ENCODE measurements around the gene THYN1. TPM values are rescaled to one million over a fixed set of nuclear protein-coding genes. Genes with fewer than 3 reads are reported as not detected.

The THYN1 gene
- total and polyA plus RNA-seq, 2 experiments from 2014 or later = 90.2 to 123 TPM

- H3K9me3 ChIP-seq (ENCODE audit: low read depth) = no peaks in the 10 kb centered on the region
- H3K27me3 ChIP-seq = no peaks in the 10 kb centered on the region
- H3K36me3 ChIP-seq = no peaks in the 10 kb centered on the region
- no peak for DNase-seq (ENCODE audit: low read depth in 1 of 2, low spot score in 1 of 2)
- no peak overlapping the region for H3K4me3 ChIP-seq
- H3K4me1 ChIP-seq (ENCODE audit: low read depth) = no peaks in the 10 kb centered on the region
- no peak overlapping the region for H3K27ac ChIP-seq
- TF ChIP-seq, protein P1, sequence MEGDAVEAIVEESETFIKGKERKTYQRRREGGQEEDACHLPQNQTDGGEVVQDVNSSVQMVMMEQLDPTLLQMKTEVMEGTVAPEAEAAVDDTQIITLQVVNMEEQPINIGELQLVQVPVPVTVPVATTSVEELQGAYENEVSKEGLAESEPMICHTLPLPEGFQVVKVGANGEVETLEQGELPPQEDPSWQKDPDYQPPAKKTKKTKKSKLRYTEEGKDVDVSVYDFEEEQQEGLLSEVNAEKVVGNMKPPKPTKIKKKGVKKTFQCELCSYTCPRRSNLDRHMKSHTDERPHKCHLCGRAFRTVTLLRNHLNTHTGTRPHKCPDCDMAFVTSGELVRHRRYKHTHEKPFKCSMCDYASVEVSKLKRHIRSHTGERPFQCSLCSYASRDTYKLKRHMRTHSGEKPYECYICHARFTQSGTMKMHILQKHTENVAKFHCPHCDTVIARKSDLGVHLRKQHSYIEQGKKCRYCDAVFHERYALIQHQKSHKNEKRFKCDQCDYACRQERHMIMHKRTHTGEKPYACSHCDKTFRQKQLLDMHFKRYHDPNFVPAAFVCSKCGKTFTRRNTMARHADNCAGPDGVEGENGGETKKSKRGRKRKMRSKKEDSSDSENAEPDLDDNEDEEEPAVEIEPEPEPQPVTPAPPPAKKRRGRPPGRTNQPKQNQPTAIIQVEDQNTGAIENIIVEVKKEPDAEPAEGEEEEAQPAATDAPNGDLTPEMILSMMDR (IDR thresholded peaks at IDR 0.05; ENCODE audit: low read depth, low read length) = no peak
These were observed 23.9 kb downstream of the THYN1 start for GRCh38 chr11:134229126-134229790.

GRCh38 chr11:134228625-134229024, 24.5 kb downstream of the THYN1 start:
- DNase-seq (ENCODE audit: low read depth in 1 of 2, low spot score in 1 of 2) = no peak
- TF ChIP-seq, protein P1 (IDR thresholded peaks at IDR 0.05; ENCODE audit: low read depth, low read length) = no peak
- no peaks in the 10 kb centered on the region for H3K4me1 ChIP-seq (ENCODE audit: low read depth)
- no peak overlapping the region for H3K27ac ChIP-seq
- no peaks in the 10 kb centered on the region for H3K9me3 ChIP-seq (ENCODE audit: low read depth)
- no peak overlapping the region for H3K4me3 ChIP-seq
- H3K36me3 ChIP-seq = no peaks in the 10 kb centered on the region
- no peaks in the 10 kb centered on the region for H3K27me3 ChIP-seq

DNA sequence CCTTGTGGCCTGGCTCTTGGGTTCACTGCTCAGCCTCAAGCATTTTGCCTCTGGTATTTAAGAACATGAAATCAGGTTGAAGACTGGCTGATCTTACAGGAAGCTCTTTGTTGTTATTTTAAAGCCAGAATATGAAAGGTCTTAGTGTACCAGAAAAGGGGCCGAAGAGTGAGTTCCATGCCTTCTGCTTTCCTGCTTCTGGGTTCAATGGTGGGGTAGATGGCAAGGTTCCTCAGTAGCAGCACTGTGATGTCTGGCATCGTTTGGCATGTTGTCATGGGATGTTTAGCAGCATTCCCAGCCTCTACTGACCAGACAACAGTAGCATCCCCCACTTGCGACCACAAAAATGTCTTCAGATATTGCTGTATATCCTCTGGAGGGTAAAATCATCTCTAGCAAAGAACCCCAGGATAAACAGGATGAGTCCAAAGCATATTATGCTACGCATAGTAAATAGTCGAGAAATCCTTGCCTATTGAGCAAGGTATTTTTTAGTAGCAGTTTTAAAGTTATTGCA, 26.3 kb downstream of the THYN1 start:
- H3K4me3 ChIP-seq = no peak overlapping the region
- H3K36me3 ChIP-seq = no peaks in the 10 kb centered on the region
- H3K4me1 ChIP-seq (ENCODE audit: low read depth) = no peaks in the 10 kb centered on the region
- TF ChIP-seq, protein P1 (IDR thresholded peaks at IDR 0.05; ENCODE audit: low read depth, low read length) = no peak
- DNase-seq (ENCODE audit: low read depth in 1 of 2, low spot score in 1 of 2) = peak in 1 of 2 donors; percentile 18
- no peaks in the 10 kb centered on the region for H3K9me3 ChIP-seq (ENCODE audit: low read depth)
- no peak overlapping the region for H3K27ac ChIP-seq
- no peaks in the 10 kb centered on the region for H3K27me3 ChIP-seq

DNA sequence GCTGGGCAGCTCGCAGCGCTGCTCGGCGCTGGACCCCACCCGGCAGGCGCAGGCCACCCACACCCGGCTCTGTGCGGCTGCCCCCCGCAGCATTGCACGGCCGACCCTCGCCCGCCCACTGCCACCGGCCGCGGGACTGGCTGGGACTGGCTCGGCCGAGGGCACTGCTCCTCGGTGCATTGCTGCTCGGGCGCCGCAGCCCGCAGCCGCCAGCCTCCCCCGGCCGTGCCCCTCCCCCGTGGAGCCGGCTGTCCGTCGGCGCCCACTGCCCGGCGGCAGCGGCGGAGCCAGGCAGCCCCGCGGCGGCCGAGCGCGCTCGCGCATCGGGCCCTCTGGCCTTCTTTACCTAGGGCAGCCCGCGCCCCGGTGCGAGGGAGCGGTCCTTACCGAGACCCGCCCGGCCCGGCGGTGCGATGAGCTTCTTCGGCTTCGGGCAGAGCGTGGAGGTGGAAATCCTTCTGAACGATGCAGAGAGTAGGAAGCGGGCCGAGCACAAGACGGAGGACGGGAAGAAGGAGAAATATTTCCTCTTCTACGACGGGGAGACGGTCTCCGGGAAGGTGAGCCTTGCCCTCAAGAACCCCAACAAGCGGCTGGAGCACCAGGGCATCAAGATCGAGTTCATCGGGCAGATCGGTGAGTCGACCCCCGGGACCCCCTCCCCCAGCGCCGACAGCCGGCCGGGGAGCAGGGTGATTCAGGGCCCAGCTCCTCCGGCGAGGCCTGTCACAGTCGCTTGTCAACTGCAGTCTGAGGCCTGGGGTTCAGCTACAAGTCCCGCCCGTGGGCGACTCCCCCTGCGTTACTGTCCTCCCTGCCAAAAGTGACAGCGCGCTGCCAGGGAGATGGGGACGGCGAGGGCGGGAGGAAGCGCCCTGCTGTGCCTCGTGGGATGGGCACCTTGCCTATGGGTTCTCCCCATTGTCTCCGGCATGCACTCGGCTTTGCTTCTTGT, 28.2 kb downstream of the THYN1 start:
- Histone ChIP-seq H3K27ac (peak overlapping the region; percentile 67), H3K27me3 (no peaks in the 10 kb centered on the region), H3K4me1 (ENCODE audit: low read depth) (no peaks in the 10 kb centered on the region), H3K9me3 (ENCODE audit: low read depth) (no peaks in the 10 kb centered on the region), H3K4me3 (peak overlapping the region; percentile 98), H3K36me3 (peaks cover 4% of the 10 kb centered on the region)
- TF ChIP-seq, protein P1 (IDR thresholded peaks at IDR 0.05; ENCODE audit: low read depth, low read length) = no peak
- peak; percentile 61 to 77 for DNase-seq (ENCODE audit: low read depth in 1 of 2, low spot score in 1 of 2)

DNA sequence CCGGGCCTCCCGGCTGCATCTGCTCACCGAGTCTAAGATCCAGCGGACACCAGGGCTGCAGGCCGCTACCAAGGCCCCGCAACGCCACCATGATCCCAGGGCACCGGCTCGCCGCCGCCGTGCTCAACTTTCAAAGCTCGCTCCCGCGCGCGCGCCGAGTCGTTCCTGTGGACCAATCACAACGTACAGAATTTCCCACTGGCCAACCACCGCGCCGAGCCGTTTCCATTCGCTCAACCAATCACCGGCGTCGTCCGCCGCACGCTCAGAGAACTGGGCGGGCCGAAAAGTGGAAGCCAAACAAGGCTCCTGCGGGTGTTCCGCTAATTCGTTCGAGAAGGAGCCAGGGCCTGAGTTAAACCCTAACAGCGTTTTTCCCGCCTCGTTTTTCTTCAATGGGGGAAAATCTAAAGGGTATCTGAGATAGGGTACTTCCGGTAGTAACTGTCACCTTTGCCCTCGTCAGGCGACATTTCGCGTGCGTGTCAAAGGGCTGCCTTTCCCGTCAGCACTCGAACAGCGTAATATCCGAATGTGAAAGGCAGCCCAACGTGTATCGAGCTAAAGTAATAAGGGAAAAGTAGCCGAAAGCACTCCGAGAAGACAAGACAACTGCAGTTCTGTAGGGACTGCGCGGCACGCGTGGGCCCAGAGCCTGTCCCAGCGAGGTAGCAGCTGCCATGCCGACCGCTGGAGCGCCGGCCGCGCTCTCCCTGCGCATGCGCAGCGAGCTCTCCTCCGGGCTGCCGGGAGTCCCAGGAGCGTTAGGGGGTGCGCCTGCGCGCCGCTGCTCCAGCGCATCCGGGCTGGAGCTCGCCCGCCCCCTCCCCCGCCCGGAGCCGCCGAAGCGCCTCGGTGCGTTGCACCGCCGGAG, 29.1 kb downstream of the THYN1 start, which contains the start of the genes NCAPD3 and VPS26B:
NCAPD3 (minus strand) TSS at position 132 of the 874 bp plus-strand sequence; CDS start at position 91, 41 bp downstream.
VPS26B (plus strand) TSS at position 836 of the 874 bp plus-strand sequence. CDS start 452 bp downstream, outside the sequence.
- H3K27me3 ChIP-seq = no peaks in the 10 kb centered on the region
- no peaks in the 10 kb centered on the region for H3K9me3 ChIP-seq (ENCODE audit: low read depth)
- peak within 1 kb of the TSS; percentile 70 for H3K27ac ChIP-seq
- H3K36me3 ChIP-seq = peaks cover 10% of the 10 kb centered on the region
- peak; percentile 97 to 99 for DNase-seq (ENCODE audit: low read depth in 1 of 2, low spot score in 1 of 2)
- no peaks in the 10 kb centered on the region for H3K4me1 ChIP-seq (ENCODE audit: low read depth)
- TF ChIP-seq, protein P1 (IDR thresholded peaks at IDR 0.05; ENCODE audit: low read depth, low read length) = no peak
- peak within 1 kb of the TSS; percentile 98 for H3K4me3 ChIP-seq

Data from cardiac muscle cell (in vitro differentiated cells and primary cell).